ENCODE data around the gene COL19A1. TPM values are rescaled to one million over a fixed set of nuclear protein-coding genes. Genes with fewer than 3 reads are reported as not detected.

COL19A1 gene
- polyA plus RNA-seq, 1 of the 3 experiments (the other 2 are of a cell fraction), result 0.15 TPM

- H3K4me2 ChIP-seq, result no peak overlapping the region
- H3K9me2 ChIP-seq, result no peaks in the 10 kb centered on the region
- no peaks in the 10 kb centered on the region for H3K9me3 ChIP-seq
- peaks cover 0 to 5% of the 10 kb centered on the region in 2 experiments; a peak in 1 of 4 replicates for H3K4me1 ChIP-seq (ENCODE audit: control insufficient read depth in 1 of 2, insufficient read depth in 2 of 2, low read depth in 1 of 2, low read length in 1 of 2)
- ChIA-PET POLR2A (no interaction called here), CTCF (interaction anchor here (0.7 kb wide), 1 partner anchor 9 kb away, joined by 3 read pairs; no protein-coding TSS in a partner anchor)
- WGBS (ENCODE audit: low lambda C conversion rate), result 61% methylated on average over 5 of the region's 5 CpGs
- TF ChIP-seq SIN3A (IDR thresholded peaks at IDR 0.05; ENCODE audit: borderline replicate concordance, low read depth, low read length) (no peak), MEF2A (IDR thresholded peaks at IDR 0.05; ENCODE audit: borderline replicate concordance, low read depth) (no peak), MXI1 (IDR thresholded peaks at IDR 0.05; ENCODE audit: low read depth, low read length) (no peak), JUND (IDR thresholded peaks at IDR 0.05) (no peak), RXRA (IDR thresholded peaks at IDR 0.05; ENCODE audit: borderline replicate concordance, low read depth) (no peak), ELF1 (IDR thresholded peaks at IDR 0.05) (no peak), PBX3 (IDR thresholded peaks at IDR 0.05) (no peak), FOXM1 (IDR thresholded peaks at IDR 0.05; ENCODE audit: low read depth) (no peak), CHD2 (IDR thresholded peaks at IDR 0.05; ENCODE audit: low read length, partially characterized antibody) (no peak), EZH2phosphoT487 (IDR thresholded peaks at IDR 0.05; ENCODE audit: borderline replicate concordance, low read depth) (no peak), YY1 (IDR thresholded peaks at IDR 0.05; ENCODE audit: low read depth) (no peak), TCF12 (IDR thresholded peaks at IDR 0.05) (no peak), FOXJ3 (CRISPR knock-in tag; IDR thresholded peaks at IDR 0.05) (no peak), FOSL2 (IDR thresholded peaks at IDR 0.05; ENCODE audit: borderline replicate concordance, low read depth) (no peak), SMC3 (IDR thresholded peaks at IDR 0.05; ENCODE audit: low read depth, low read length) (no peak), USF2 (IDR thresholded peaks at IDR 0.05; ENCODE audit: borderline replicate concordance, low read depth, low read length) (no peak), TEAD4 (IDR thresholded peaks at IDR 0.05; ENCODE audit: borderline replicate concordance, insufficient read depth) (no peak), ZBTB33 (IDR thresholded peaks at IDR 0.05; ENCODE audit: borderline replicate concordance, low read depth) (no peak), GATA2 (CRISPR knock-in tag; IDR thresholded peaks at IDR 0.05) (no peak)
- H3K27ac ChIP-seq (ENCODE audit: low read depth in 2 of 2, low read length in 1 of 2), result no peak overlapping the region
- no peak for DNase-seq
- H3K79me2 ChIP-seq (ENCODE audit: insufficient read depth), result no peaks in the 10 kb centered on the region
- H3F3A ChIP-seq (replicated peaks; ENCODE audit: insufficient read depth), result peaks cover 8% of the 10 kb centered on the region
- H3K9ac ChIP-seq, result no peak overlapping the region
- no peaks in the 10 kb centered on the region for H4K20me1 ChIP-seq (ENCODE audit: insufficient read depth)
- H3K27me3 ChIP-seq (ENCODE audit: insufficient read depth), result no peaks in the 10 kb centered on the region
- no peaks in the 10 kb centered on the region for H3K36me3 ChIP-seq (replicated peaks in 1 of 2; ENCODE audit: control insufficient read depth in 1 of 2, insufficient read depth in 2 of 2, low read length in 1 of 2)
- H3K4me3 ChIP-seq (ENCODE audit: low read depth in 2 of 2, low read length in 1 of 2), result no peak overlapping the region
- no peak overlapping the region for H2AFZ ChIP-seq (ENCODE audit: low read depth)
These were observed 246.4 kb downstream of the COL19A1 start for GRCh38 chr6:70112716-70113115.

Data from SK-N-SH (cell line).